BLaER1 treated with 17β-estradiol and CSF1 and Interleukin-3, amounts not matched to agents 10 nM and 100 nM (cell line): ENCODE data around the gene SP1.
A peak's percentile ranks its signal among the peaks of the same experiment; 100 is the strongest.
"Not testable (repeated sequence)": the region's sequence is repeated elsewhere in the genome, so short reads cannot be mapped to it uniquely, and the experiment has no call there.

Source experiments
- H3K27ac ChIP-seq, 11 experiments: shearing (Covaris generic); formaldehyde crosslinking; 2 replicates each; pipeline ENCODE4 v1.8.1; 2022
- H3K27me3 ChIP-seq, 11 experiments: shearing (Covaris generic); formaldehyde crosslinking; 2 replicates each; pipeline ENCODE4 v1.8.1; 2022
- H3K36me3 ChIP-seq, 11 experiments: shearing (Covaris generic); formaldehyde crosslinking; 2 replicates each; pipeline ENCODE4 v1.8.1; 2022
- H3K4me1 ChIP-seq, 10 experiments: shearing (Covaris generic); formaldehyde crosslinking; 2 replicates each; pipeline ENCODE4 v1.8.1; 2022
- H3K4me2 ChIP-seq, 11 experiments: shearing (Covaris generic); formaldehyde crosslinking; 2 replicates each; pipeline ENCODE4 v1.8.1; 2022
- H3K4me3 ChIP-seq, 10 experiments: shearing (Covaris generic); formaldehyde crosslinking; 2 replicates each; pipeline ENCODE4 v1.8.1; 2022
- H3K9ac ChIP-seq, 11 experiments: shearing (Covaris generic); formaldehyde crosslinking; 2 replicates each; pipeline ENCODE4 v1.8.1; 2022
- H3K9me3 ChIP-seq, 11 experiments: shearing (Covaris generic); formaldehyde crosslinking; replicated peaks in 1 of 11; 2 replicates each; pipeline ENCODE4 v1.8.1; 2022
- H4K20me1 ChIP-seq, 11 experiments: shearing (Covaris generic); formaldehyde crosslinking; 2 replicates each; pipeline ENCODE4 v1.8.1; 2022
- Cebpa-rat ChIP-seq, 11 experiments: shearing (Covaris generic); IDR thresholded peaks; 2 replicates each; pipeline ENCODE4 v1.8.1; 2022

Gene SP1

DNA sequence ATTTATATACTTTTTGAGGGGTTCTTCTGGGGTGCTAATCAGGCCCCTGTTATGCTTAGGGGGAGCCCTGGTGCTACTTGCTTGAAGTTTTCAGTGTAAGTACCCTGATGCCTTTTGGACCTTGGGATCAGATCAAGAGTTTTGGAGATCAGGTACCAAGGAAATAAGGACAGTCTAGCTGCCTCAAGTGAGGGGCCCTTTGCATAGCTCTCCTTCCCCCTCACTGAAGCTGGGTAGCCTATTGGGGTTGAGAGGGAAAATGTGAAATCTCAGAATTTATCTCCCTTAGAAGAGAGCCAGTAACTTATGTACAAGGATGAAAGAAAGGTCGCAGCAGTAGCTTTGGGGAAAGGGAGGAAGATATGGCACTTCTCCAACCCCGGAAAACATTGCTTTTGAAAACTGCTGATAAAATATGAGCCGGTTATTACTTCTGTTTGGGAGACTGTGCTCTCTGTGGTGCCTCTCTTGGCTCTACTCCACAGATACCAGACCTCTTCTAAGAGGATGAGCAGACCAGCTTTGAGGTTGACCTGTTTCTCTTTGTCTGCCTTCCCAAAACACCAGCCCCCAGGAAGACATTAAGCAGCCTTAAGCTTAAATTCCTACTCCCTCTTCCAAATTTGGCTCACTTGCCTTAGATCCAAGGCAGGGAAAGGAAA is 34.9 kb downstream of the SP1 start:
- H3K4me3 ChIP-seq = no peak overlapping the region
- peak overlapping the region; percentile 19 to 90 (median 38); a peak in 19 of 22 replicates for H3K4me2 ChIP-seq
- no peaks in the 10 kb centered on the region for H3K9me3 ChIP-seq
- H3K27ac ChIP-seq = no peak overlapping the region
- H3K9ac ChIP-seq = no peak overlapping the region
- peaks cover 38 to 51% (median 43%) of the 10 kb centered on the region in 11 experiments for H3K36me3 ChIP-seq
- H3K4me1 ChIP-seq = peaks cover 61 to 80% (median 71%) of the 10 kb centered on the region in 10 experiments
- peaks cover 0 to 32% (median 8%) of the 10 kb centered on the region in 11 experiments; a peak in 12 of 22 replicates for H3K27me3 ChIP-seq
- no peak for TF ChIP-seq Cebpa-rat (IDR thresholded peaks at IDR 0.05)
- H4K20me1 ChIP-seq = peaks cover 0 to 81% (median 26%) of the 10 kb centered on the region in 11 experiments; a peak in 13 of 22 replicates

GRCh38 chr12:53415752-53416389 is 35.9 kb downstream of the SP1 start:
- Histone ChIP-seq H4K20me1 (peaks cover 0 to 73% (median 25%) of the 10 kb centered on the region in 11 experiments; a peak in 13 of 22 replicates), H3K4me2 (peak overlapping the region; percentile 19 to 90 (median 38); a peak in 20 of 22 replicates)
- not testable (repeated sequence) for H3K27ac ChIP-seq

GRCh38 chr12:53417291-53417816 is 37.4 kb downstream of the SP1 start:
- not testable (repeated sequence) for H3K9me3 ChIP-seq
- Histone ChIP-seq H3K4me1 (peaks cover 65 to 91% (median 79%) of the 10 kb centered on the region in 10 experiments), H3K9ac (peak overlapping the region in 2 of 11 experiments; percentile 26 to 31; a peak in 3 of 22 replicates), H3K27ac (peak overlapping the region in 10 of 11 experiments; percentile 19 to 60 (median 49); a peak in 19 of 22 replicates), H3K36me3 (peaks cover 14 to 27% (median 18%) of the 10 kb centered on the region in 11 experiments; a peak in 20 of 22 replicates), H3K27me3 (peaks cover 0 to 47% (median 8%) of the 10 kb centered on the region in 11 experiments; a peak in 12 of 22 replicates), H4K20me1 (peaks cover 0 to 59% (median 22%) of the 10 kb centered on the region in 11 experiments; a peak in 13 of 22 replicates), H3K4me2 (peak overlapping the region; percentile 76 to 93 (median 86)), H3K4me3 (0 out of 20 replicates have a peak overlapping the region, but pooled peaks of 1 of the 10 experiments have one; percentile 13)

More at GRCh38 chr12:53415752-53416389, 35.9 kb downstream of the SP1 start:
- H3K9me3 ChIP-seq, H3K9ac ChIP-seq, H3K4me3 ChIP-seq: not testable (repeated sequence)
- Histone ChIP-seq H3K4me1 (peaks cover 66 to 90% (median 80%) of the 10 kb centered on the region in 10 experiments), H3K36me3 (peaks cover 28 to 41% (median 33%) of the 10 kb centered on the region in 11 experiments), H3K27me3 (peaks cover 0 to 42% (median 8%) of the 10 kb centered on the region in 11 experiments; a peak in 12 of 22 replicates)

GRCh38 chr12:53418221-53418620 is 38.2 kb downstream of the SP1 start:
- H3K9me3 ChIP-seq = no peaks in the 10 kb centered on the region
- H3K27me3 ChIP-seq = peaks cover 0 to 47% (median 8%) of the 10 kb centered on the region in 11 experiments; a peak in 12 of 22 replicates
- peaks cover 6 to 20% (median 11%) of the 10 kb centered on the region in 11 experiments; a peak in 14 of 22 replicates for H3K36me3 ChIP-seq
- H3K4me1 ChIP-seq = peaks cover 57 to 84% (median 71%) of the 10 kb centered on the region in 10 experiments
- H3K4me2 ChIP-seq = peak overlapping the region; percentile 76 to 93 (median 86)
- no peak overlapping the region for H3K4me3 ChIP-seq
- H4K20me1 ChIP-seq = peaks cover 0 to 50% (median 16%) of the 10 kb centered on the region in 11 experiments; a peak in 13 of 22 replicates
- peak overlapping the region in 6 of 11 experiments; percentile 19 to 57 (median 54); a peak in 8 of 22 replicates for H3K27ac ChIP-seq
- H3K9ac ChIP-seq = 0 out of 22 replicates have a peak overlapping the region, but pooled peaks of 1 of the 11 experiments have one; percentile 3
- no peak for TF ChIP-seq Cebpa-rat (IDR thresholded peaks at IDR 0.05)

- peaks cover 0 to 7% (median 0%) of the 10 kb centered on the region in 11 experiments; a peak in 6 of 22 replicates for H3K36me3 ChIP-seq
- H3K4me3 ChIP-seq = no peak overlapping the region
- H3K27ac ChIP-seq = no peak overlapping the region
- peaks cover 0 to 34% (median 14%) of the 10 kb centered on the region in 11 experiments; a peak in 13 of 22 replicates for H4K20me1 ChIP-seq
- no peaks in the 10 kb centered on the region for H3K9me3 ChIP-seq
- peaks cover 0 to 44% (median 8%) of the 10 kb centered on the region in 11 experiments; a peak in 12 of 22 replicates for H3K27me3 ChIP-seq
- no peak for TF ChIP-seq Cebpa-rat (IDR thresholded peaks at IDR 0.05)
- no peak overlapping the region for H3K9ac ChIP-seq
- H3K4me2 ChIP-seq = peak overlapping the region in 9 of 11 experiments; percentile 15 to 93 (median 86); a peak in 17 of 22 replicates
- H3K4me1 ChIP-seq = peaks cover 54 to 71% (median 66%) of the 10 kb centered on the region in 10 experiments
Observed at GRCh38 chr12:53419756-53420155, 39.8 kb downstream of the SP1 start.

- not testable (repeated sequence) for H3K27ac ChIP-seq, H3K4me3 ChIP-seq, H3K9ac ChIP-seq, H3K36me3 ChIP-seq, H3K9me3 ChIP-seq, H3K4me2 ChIP-seq, H4K20me1 ChIP-seq
- peaks cover 0 to 39% (median 8%) of the 10 kb centered on the region in 11 experiments; a peak in 12 of 22 replicates for H3K27me3 ChIP-seq
- peaks cover 29 to 46% (median 43%) of the 10 kb centered on the region in 10 experiments for H3K4me1 ChIP-seq
Observed at GRCh38 chr12:53422247-53422646, 42.3 kb downstream of the SP1 start.

DNA sequence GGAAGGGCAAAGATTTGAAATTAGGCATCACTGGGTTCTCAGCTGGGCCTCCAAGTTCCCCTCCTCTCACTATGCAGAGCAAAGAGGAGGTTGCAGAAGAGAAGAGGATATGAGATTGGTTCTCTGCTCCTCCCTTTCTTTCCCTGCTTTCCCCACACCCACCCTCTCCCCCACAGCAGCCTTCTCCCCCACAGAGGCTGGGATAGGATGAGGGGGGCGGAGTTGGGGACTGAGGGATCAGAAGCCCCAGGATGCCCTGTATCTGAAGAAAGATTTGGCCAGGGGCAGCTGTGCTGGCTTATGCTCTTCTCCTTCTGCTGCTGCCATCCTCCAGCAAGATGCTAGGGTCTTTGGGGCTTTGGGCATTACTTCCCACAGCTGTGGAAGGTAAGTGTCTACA is 43.6 kb downstream of the SP1 start, which contains the start of gene AMHR2:
TSS of gene AMHR2 (plus strand) at position 259 of the 400 bp plus-strand sequence. CDS start at position 339, 80 bp downstream.
- H3K9ac ChIP-seq = no peak within 1 kb of the TSS
- H3K27me3 ChIP-seq = peaks cover 0 to 31% (median 8%) of the 10 kb centered on the region in 11 experiments; a peak in 12 of 22 replicates
- no peak within 1 kb of the TSS for H3K4me2 ChIP-seq
- H3K9me3 ChIP-seq = no peaks in the 10 kb centered on the region
- no peak within 1 kb of the TSS for H3K4me3 ChIP-seq
- 0 out of 22 replicates have a peak, but pooled peaks cover 0 to 4% (median 0%) of the 10 kb centered on the region in 11 experiments for H4K20me1 ChIP-seq
- no peaks in the 10 kb centered on the region for H3K36me3 ChIP-seq
- peaks cover 16 to 33% (median 29%) of the 10 kb centered on the region in 10 experiments for H3K4me1 ChIP-seq
- no peak within 1 kb of the TSS for H3K27ac ChIP-seq
- TF ChIP-seq Cebpa-rat (IDR thresholded peaks at IDR 0.05) = no peak

- no peak for TF ChIP-seq Cebpa-rat (IDR thresholded peaks at IDR 0.05)
- Histone ChIP-seq H3K27ac (no peak overlapping the region), H3K9ac (no peak overlapping the region), H3K27me3 (peaks cover 0 to 19% (median 5%) of the 10 kb centered on the region in 11 experiments; a peak in 10 of 22 replicates), H3K4me2 (no peak overlapping the region), H3K4me3 (no peak overlapping the region), H3K36me3 (no peaks in the 10 kb centered on the region), H3K9me3 (no peaks in the 10 kb centered on the region), H4K20me1 (no peaks in the 10 kb centered on the region), H3K4me1 (peaks cover 11 to 20% (median 16%) of the 10 kb centered on the region in 10 experiments; a peak in 19 of 20 replicates)
Observed at GRCh38 chr12:53424626-53425514, 44.9 kb downstream of the SP1 start.
